Stimulated activated CD4-positive, alpha-beta T cell treated with anti-CD3 and anti-CD28 coated beads, Interleukin-12 subunit alpha, Interleukin-12 subunit beta, amount 100 ng/mL, for 24 hours (primary cell): ENCODE data around the gene ZBTB48.

Experiments
- DNase-seq, 2 experiments: peaks; one replicate each; pipeline ENCODE4 v3.0.0-alpha.2; 2020; ENCODE audit warnings: low read depth in 2 of 2

The ZBTB48 gene

DNA sequence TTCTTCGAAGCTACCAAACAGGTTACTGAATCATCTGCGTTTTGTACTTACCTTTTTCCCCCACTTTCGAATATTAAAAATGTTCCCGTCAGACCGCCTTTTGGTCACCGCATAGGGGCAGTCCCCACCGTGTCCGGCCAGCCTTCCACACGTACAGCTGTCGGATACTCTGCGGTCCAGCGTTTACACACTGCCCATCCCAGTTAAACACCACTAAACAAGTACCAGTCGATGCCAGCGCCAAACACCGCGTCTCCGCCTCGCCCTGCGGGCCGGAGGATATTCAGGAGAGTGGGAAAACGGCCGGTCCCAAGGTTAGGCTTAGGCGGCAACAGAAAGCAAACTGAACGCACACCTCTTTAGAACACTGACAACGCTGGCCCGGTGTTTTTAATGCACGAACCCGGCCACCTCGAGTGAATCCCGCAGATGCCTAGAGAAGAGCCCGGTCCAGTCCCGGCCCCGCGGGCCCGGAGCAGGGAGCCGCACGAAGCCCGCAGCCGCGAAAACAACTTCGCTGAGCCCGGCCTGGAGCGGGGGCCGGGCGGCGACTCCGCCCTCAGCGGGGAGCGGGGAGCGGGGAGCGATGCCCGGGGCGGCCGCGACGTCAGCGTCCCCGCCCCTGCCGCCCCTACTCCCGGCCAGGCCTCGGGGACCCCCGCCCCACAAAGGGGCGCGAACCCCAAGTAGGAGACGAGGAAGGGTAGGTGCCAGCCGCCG lies 33.0 kb downstream of the ZBTB48 start:
- DNase-seq: no peak

DNA sequence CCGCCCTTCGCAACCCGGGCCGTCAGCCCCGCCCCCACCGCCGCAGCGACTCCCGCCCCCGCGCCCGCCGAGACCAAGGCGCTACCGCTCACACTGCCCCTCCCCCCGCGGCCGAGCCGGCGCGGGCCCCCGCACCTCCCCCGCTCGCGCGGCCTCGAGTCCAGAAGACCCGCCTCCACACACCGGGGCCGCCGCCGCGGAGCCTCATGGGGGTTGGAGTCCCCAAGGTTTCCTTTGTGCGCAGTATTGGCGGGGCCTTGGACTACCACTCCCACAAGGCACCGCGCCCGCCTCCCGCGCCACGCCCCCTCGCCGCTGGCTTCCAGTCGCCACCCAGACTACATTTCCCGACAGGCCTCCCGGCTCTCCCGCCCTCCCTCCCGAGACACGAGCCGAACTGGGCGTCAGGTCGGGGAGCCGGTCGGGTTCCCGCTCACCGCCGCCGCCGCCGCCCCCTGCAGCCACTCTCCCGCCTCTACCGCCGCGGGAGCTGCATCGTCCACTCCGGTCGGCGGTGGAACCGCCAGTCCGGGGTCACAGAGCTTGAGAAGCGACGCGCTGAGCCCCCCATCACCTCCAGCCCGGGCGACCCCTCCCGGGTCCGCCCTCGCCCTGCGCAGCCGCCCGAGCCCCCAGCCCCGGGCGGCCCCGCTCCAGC lies 33.7 kb downstream of the ZBTB48 start, which contains the start of gene PHF13:
Gene PHF13 (plus strand): TSS at position 371 of the 658 bp plus-strand sequence. CDS start 336 bp downstream, outside the sequence.
- peak; percentile 99 to 100 for DNase-seq

- DNase-seq: peak in 1 of 2 experiments; percentile 40
Observed at GRCh38 chr1:6614019-6614928, 34.5 kb downstream of the ZBTB48 start.

GRCh38 chr1:6614929-6615785 lies 35.4 kb downstream of the ZBTB48 start:
- DNase-seq: no peak

- no peak for DNase-seq
Observed at GRCh38 chr1:6619045-6619444, 39.3 kb downstream of the ZBTB48 start.

DNA sequence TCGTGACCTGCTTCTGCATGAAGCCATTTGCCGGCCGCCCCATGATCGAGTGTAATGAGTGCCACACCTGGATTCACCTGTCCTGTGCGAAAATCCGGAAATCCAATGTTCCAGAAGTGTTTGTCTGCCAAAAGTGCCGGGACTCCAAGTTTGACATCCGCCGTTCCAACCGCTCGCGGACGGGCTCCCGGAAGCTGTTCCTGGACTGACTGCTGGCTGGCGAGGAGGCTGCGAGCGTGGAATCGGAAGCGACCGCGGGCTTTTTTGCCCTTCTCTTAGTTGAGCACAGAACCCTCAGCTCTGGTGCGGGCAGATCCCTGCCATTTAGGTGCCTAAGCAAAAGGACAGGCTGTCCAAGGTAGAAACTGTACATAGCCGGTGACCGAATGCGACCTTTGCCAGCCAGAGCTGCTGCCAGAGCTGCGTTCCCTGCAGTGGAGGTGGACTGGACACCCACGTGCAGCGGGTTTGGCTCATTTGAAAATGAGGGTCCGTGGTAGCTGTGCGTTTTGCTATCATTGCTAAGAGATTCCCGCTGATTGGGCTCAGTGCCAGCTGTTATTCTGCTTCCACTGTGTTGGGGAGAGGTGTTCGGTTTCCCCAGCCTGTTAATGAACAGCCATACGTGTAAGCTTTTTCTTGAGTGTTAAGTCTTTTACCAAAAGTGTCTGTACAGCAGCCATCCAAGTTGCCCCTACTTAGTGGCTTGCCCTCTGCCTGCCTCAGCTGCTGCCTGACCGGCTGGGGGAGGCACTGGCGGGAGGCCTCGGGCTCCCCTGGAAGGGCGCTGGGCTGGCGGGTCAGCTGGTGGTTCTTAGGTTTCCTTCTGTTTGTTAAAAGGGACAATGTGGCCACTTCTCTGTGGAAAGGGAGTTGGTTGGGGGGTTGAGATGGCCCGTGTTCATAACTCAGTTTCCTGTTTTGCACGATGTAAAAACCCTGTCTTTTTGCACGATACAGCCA lies 41.9 kb downstream of the ZBTB48 start:
- DNase-seq: no peak

- no peak for DNase-seq
Observed at GRCh38 chr1:6622396-6623152, 42.8 kb downstream of the ZBTB48 start.

DNA sequence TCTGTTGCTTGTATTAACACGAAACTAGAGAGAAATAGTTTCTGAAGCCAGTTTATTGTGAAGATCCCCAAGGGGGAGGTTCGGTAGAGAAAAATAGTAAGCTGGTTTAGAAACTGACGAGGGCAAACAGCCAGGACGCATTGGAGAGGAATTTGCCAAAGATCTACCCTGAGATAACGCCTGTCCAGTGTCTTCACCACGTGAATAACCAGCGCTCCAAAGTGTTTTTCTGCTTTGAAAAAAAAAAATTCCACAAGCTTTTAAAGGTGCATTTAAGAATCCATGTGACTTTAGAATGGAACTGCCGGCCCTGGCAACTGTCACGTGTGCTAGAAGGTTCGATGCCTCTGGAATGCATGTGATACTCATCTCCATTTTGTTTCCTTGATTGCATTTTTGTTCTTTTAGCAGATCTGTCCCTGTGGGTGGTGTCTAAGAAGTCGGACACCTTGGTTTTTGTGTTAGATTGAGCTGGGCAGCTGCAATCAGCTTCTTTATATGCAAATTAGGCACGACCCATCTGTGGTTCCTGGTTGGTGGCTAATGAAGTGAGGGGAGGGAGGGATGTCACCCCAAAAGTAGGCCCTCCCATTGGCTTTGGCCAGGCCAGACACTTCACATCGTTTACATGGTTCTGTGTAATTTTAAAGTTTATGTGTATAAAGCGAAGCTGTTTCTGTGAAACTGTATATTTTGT lies 43.6 kb downstream of the ZBTB48 start:
- DNase-seq: no peak

DNA sequence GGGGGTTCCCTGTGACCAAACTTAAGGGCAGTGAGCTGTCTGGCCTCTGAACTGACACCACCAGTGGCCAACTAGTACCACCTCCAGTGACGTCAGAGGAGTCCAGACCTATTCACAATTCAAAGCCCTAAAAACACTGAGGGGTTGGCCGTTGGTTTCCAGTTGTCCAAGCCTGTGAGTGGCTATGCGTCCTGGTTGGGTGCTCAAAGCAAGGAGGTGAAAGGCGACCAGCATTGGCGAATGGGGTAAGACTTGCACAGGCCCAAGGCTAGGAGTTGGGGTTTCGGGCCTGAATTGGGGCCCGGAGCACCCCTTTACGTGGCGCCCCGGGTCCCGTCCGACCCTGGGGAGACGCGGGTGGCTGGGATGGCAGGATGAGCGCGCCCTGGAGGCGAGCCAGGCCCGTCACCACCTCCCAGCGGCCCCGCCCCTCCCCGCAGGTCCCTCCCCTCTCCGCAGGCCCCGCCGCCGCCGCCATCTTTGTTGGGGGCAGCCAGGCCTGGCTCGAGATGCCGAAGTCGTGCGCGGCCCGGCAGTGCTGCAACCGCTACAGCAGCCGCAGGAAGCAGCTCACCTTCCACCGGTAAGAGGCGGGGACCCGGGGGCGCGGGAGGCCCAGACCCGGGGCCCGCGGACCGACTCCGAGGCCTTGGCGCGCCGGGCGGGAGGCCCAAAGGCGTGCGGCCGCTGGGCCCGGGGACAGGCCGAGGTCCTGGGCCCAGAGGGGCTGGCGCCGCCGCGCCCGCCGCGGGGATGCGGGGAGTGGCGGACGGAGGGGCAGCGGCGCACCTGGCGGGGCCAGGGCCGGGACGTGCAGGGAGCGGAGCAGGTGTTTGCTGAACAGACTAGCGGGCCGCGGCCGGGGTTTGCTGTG lies 45.2 kb downstream of the ZBTB48 start, which contains the start of gene THAP3:
Gene THAP3 (plus strand): TSS at position 159 of the 874 bp plus-strand sequence. CDS start 351 bp downstream, at position 510.
- peak; percentile 79 to 85 for DNase-seq

- DNase-seq: peak in 1 of 2 experiments; percentile 16
Observed at GRCh38 chr1:6625584-6626149, 45.9 kb downstream of the ZBTB48 start.

GRCh38 chr1:6627031-6627430 lies 47.2 kb downstream of the ZBTB48 start:
- DNase-seq: no peak

GRCh38 chr1:6627841-6628545 lies 48.2 kb downstream of the ZBTB48 start:
- DNase-seq: no peak

DNA sequence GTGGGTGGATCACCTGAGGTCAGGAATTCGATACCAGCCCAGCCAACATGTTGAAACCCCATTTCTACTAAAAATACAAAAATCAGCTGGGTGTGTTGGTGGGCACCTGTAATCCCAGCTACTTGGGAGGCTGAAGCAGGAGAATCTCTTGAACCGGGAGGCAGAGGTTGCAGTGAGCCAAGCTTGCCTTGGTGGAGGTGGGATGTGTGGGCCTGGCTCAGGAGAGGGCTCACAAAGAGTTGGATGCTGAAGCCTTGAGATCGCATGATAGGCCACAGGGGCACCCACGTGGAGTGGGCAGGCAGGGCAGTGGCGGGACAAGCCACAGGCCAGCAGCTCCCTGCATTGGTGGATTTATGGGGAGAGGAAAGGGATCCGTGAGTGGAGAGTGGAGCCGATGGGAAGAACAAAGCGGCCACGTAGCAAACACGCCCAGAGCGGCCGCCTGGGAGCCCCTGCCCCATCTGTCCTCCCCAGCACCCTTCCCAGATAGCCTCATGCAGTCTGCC lies 49.2 kb downstream of the ZBTB48 start:
- no peak for DNase-seq

DNA sequence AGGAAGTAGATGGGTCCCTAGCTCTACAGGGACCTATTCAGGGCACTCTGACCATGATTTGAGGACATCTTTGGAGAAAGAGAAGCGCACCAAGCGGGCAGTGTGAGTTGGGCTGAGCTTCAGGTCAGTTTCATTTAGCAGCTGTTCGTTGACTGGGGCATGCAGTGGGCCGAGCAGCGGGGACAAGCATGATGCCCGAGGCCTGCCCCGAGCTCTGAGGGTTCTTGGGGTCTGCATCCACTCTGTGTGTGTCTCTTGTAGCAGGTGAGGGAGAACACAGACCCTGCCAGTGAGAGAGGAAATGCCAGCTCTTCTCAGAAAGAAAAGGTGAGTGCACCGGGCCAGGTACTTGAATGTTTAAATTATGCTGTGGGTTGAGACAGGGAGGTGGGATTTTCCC lies 50.2 kb downstream of the ZBTB48 start:
- DNase-seq: no peak

GRCh38 chr1:6631058-6631457 lies 51.3 kb downstream of the ZBTB48 start:
- DNase-seq: no peak
